Natural killer cell treated with Interleukin-12 subunit alpha and Interleukin-12 subunit beta and Interleukin-15 and Interleukin-18, amount 100 ng/mL, for 72 hours (primary cell): Measurements from ENCODE around the gene TRAPPC3L. TPM values are rescaled to one million over a fixed set of nuclear protein-coding genes. Genes with fewer than 3 reads are reported as not detected.

Experiments
- ATAC-seq, 2 donors: fragments of 150-1000 bp; cut with Tn5 transposase in 1 of 2; sonication (Bioruptor Pico), chemical (Tn5 transposase) in 1 of 2; 2 replicates each; pipeline ENCODE4 v1.10.0; 2021
- DNase-seq: peaks from one replicate; pipeline ENCODE4 v3.0.0; 2022; ENCODE audit warnings: low spot score
- H3K27ac Mint-ChIP-seq, 2 donors: 1 replicate in 1 of 2; 2 replicates in 1 of 2; pipeline ENCODE4 v1.8.0; 2022; ENCODE audit warnings: mixed read lengths in 2 of 2, mild to moderate bottlenecking in 1 of 2, moderate library complexity in 1 of 2
- H3K27me3 Mint-ChIP-seq, 2 donors: 1 replicate in 1 of 2; 2 replicates in 1 of 2; pipeline ENCODE4 v1.8.0; 2022; ENCODE audit warnings: mixed read lengths in 2 of 2
- H3K36me3 Mint-ChIP-seq: one replicate; pipeline ENCODE4 v1.8.0; 2022; ENCODE audit warnings: mixed read lengths
- H3K4me1 Mint-ChIP-seq, 2 donors: 1 replicate in 1 of 2; 2 replicates in 1 of 2; pipeline ENCODE4 v1.8.0; 2022; ENCODE audit warnings: low read depth in 2 of 2, mixed read lengths in 2 of 2, mild to moderate bottlenecking in 1 of 2
- H3K4me3 Mint-ChIP-seq: one replicate; pipeline ENCODE4 v1.8.0; 2022; ENCODE audit warnings: mixed read lengths
- H3K9me3 Mint-ChIP-seq: 2 replicates; pipeline ENCODE4 v1.8.0; 2022; ENCODE audit warnings: mixed read lengths
- total RNA-seq, 2 donors: library from RNA; stranded (reverse); gene quantifications; one replicate each; pipeline ENCODE4 v1.2.3, GENCODE V29; 2022

TRAPPC3L gene
- not detected for total RNA-seq

- no peaks in the 10 kb centered on the region for H3K36me3 Mint-ChIP-seq
- ATAC-seq, result no peak
- no peaks in the 10 kb centered on the region for H3K9me3 Mint-ChIP-seq
- no peak within 1 kb of the TSS for H3K27ac Mint-ChIP-seq
- H3K4me3 Mint-ChIP-seq, result no peak within 1 kb of the TSS
- no peaks in the 10 kb centered on the region for H3K4me1 Mint-ChIP-seq
- no peak for DNase-seq
- H3K27me3 Mint-ChIP-seq, result peaks cover 39 to 62% of the 10 kb centered on the region in 2 donors
These were observed at the start of gene TRAPPC3L for GRCh38 chr6:116545651-116546050. TSS of gene TRAPPC3L (minus strand) at chr6:116545684. CDS start at chr6:116545514, 170 bp downstream.

DNA sequence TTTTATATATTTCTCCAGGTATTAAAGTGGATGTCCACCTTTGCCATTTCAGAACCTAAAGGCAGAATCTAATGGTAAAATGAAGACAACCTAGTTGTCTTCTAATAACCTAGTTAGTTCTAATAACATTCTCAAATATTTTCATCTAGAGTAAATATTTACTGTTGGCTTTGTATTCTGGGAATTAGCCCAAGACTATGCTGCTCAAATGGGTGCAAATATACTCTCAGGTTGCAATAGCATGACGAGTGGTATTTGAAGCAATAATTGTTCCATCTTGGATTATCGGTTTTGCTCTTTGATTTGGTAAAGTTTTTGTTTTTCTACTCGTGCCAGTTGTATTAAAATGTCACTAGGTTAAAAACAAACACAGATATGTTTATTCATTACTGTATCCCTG is 49.8 kb upstream of the TRAPPC3L start:
- ATAC-seq (no peak), DNase-seq (no peak)
- Mint-ChIP-seq H3K4me1 (no peaks in the 10 kb centered on the region), H3K4me3 (no peak overlapping the region), H3K27me3 (no peaks in the 10 kb centered on the region), H3K27ac (no peak overlapping the region), H3K36me3 (peaks cover 13% of the 10 kb centered on the region), H3K9me3 (no peaks in the 10 kb centered on the region)

GRCh38 chr6:116586738-116587137 is 41.3 kb upstream of the TRAPPC3L start:
- peaks cover 0 to 3% of the 10 kb centered on the region in 2 donors for H3K4me1 Mint-ChIP-seq
- H3K27ac Mint-ChIP-seq, result no peak overlapping the region
- H3K27me3 Mint-ChIP-seq, result no peaks in the 10 kb centered on the region
- DNase-seq (no peak), ATAC-seq (no peak)
- no peak overlapping the region for H3K4me3 Mint-ChIP-seq
- peaks cover 29% of the 10 kb centered on the region for H3K36me3 Mint-ChIP-seq
- H3K9me3 Mint-ChIP-seq, result no peaks in the 10 kb centered on the region

- ATAC-seq (no peak), DNase-seq (no peak)
- H3K9me3 Mint-ChIP-seq, result no peaks in the 10 kb centered on the region
- no peak overlapping the region for H3K4me3 Mint-ChIP-seq
- peaks cover 24% of the 10 kb centered on the region for H3K36me3 Mint-ChIP-seq
- no peaks in the 10 kb centered on the region for H3K27me3 Mint-ChIP-seq
- no peak overlapping the region for H3K27ac Mint-ChIP-seq
- peaks cover 0 to 3% of the 10 kb centered on the region in 2 donors for H3K4me1 Mint-ChIP-seq
These were observed 40.8 kb upstream of the TRAPPC3L start for GRCh38 chr6:116586276-116586675.

- DNase-seq (no peak), ATAC-seq (no peak)
- peaks cover 23% of the 10 kb centered on the region for H3K36me3 Mint-ChIP-seq
- H3K4me3 Mint-ChIP-seq, result no peak overlapping the region
- H3K4me1 Mint-ChIP-seq, result peaks cover 16% of the 10 kb centered on the region in 2 donors
- no peak overlapping the region for H3K27ac Mint-ChIP-seq
- no peaks in the 10 kb centered on the region for H3K27me3 Mint-ChIP-seq
- no peaks in the 10 kb centered on the region for H3K9me3 Mint-ChIP-seq
These were observed 34.7 kb upstream of the TRAPPC3L start for GRCh38 chr6:116580198-116580597.

DNA sequence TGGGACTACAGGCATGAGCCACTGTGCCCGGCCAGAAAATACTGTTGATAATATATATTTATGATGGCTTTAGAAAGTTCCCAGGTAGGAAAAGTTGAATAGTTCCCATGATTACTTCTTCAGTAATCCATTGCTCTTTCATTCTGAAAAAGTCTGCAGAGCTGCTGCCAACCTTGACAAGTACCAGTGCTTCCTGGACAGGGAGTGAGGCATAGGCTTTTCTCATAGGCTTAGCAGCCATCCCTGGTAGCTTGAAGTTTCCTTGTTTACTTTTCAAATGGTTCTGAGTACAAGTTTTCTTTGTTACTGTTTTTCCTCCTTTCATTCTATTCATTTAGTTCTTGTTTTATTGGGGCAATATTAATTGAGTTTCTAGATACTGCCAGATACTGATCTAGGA is 33.7 kb upstream of the TRAPPC3L start:
- peaks cover 23% of the 10 kb centered on the region for H3K36me3 Mint-ChIP-seq
- H3K4me3 Mint-ChIP-seq, result no peak overlapping the region
- peaks cover 21% of the 10 kb centered on the region in 2 donors for H3K4me1 Mint-ChIP-seq
- no peaks in the 10 kb centered on the region for H3K9me3 Mint-ChIP-seq
- DNase-seq, result no peak
- H3K27ac Mint-ChIP-seq, result no peak overlapping the region
- no peaks in the 10 kb centered on the region for H3K27me3 Mint-ChIP-seq
- no peak for ATAC-seq

DNA sequence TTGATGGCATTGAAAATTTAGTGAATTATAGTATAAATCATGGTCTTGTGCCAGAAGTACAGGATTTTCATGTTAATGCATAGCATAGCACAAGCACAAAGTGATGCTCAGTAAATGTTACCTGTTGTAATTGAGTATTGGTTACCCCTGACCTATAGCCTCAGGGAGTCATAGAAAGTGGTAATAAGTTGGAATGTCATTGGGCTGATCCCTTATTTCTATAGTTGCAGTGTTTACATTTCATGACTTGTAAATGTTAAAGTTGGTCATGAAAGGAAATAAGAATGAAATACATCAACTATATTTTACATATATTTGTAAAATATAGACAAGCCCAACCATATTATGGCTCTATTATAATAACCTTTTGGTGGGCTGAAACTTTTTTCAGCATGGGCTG is 32.9 kb upstream of the TRAPPC3L start:
- no peak overlapping the region for H3K4me3 Mint-ChIP-seq
- DNase-seq, result no peak
- no peaks in the 10 kb centered on the region for H3K9me3 Mint-ChIP-seq
- H3K27me3 Mint-ChIP-seq, result no peaks in the 10 kb centered on the region
- H3K4me1 Mint-ChIP-seq, result peaks cover 24 to 29% of the 10 kb centered on the region in 2 donors
- H3K27ac Mint-ChIP-seq, result no peak overlapping the region
- no peak for ATAC-seq
- H3K36me3 Mint-ChIP-seq, result peaks cover 27% of the 10 kb centered on the region

- Mint-ChIP-seq H3K27ac (no peak overlapping the region), H3K36me3 (peaks cover 22% of the 10 kb centered on the region)
These were observed 32.0 kb upstream of the TRAPPC3L start for GRCh38 chr6:116577486-116577885.

DNA sequence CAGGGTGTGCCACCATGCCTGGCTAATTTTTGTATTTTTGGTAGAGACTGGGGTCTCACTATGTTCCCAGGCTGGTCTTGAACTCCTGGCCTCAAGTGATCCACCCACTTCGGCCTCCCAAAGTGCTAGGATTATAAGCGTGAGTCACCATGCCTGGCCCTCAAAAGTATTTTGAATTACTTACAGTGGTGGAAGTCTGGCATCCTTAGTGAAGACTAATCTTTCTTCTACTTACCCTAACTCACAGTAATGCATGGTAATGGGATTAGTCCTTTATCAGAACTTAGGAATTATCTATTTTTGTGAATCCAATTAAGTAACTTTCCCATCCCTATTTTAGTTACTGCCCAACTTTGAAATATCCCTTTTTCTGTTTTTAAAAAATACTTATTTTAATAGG is 29.7 kb upstream of the TRAPPC3L start:
- Mint-ChIP-seq H3K9me3 (no peaks in the 10 kb centered on the region), H3K4me3 (no peak overlapping the region), H3K27ac (no peak overlapping the region), H3K36me3 (peaks cover 20% of the 10 kb centered on the region), H3K27me3 (no peaks in the 10 kb centered on the region), H3K4me1 (peaks cover 37 to 53% of the 10 kb centered on the region in 2 donors)
- DNase-seq, result no peak
- ATAC-seq, result no peak

More at GRCh38 chr6:116577486-116577885, 32.0 kb upstream of the TRAPPC3L start:
- ATAC-seq (no peak), DNase-seq (no peak)
- Mint-ChIP-seq H3K27me3 (no peaks in the 10 kb centered on the region), H3K9me3 (no peaks in the 10 kb centered on the region), H3K4me3 (no peak overlapping the region), H3K4me1 (peaks cover 28 to 38% of the 10 kb centered on the region in 2 donors)

GRCh38 chr6:116572162-116572561 is 26.7 kb upstream of the TRAPPC3L start:
- Mint-ChIP-seq H3K27me3 (peaks cover 0 to 4% of the 10 kb centered on the region in 2 donors), H3K9me3 (no peaks in the 10 kb centered on the region), H3K4me3 (peak overlapping the region; percentile 100), H3K36me3 (peaks cover 13% of the 10 kb centered on the region), H3K27ac (peak overlapping the region; percentile 97 to 100), H3K4me1 (peaks cover 33 to 53% of the 10 kb centered on the region in 2 donors)
- no peak for ATAC-seq
- DNase-seq, result no peak

DNA sequence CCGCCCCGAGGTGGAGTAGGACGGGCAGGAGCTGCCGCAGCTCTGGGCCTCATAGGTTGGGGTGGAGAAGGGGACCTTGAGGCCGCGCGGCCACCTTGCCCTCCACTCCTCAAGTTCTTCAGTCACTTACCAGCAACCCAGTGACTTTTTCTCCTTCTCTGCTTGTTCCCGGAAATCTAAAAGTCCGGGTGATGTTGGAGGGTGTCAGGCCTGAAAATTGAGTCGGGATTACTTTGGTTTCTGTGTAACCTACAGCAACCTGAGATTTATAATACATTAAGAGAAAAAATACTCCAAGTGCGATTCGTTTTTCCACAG is 26.2 kb upstream of the TRAPPC3L start:
- peak overlapping the region; percentile 100 for H3K4me3 Mint-ChIP-seq

GRCh38 chr6:116570856-116571682 is 25.6 kb upstream of the TRAPPC3L start, which contains the start of gene RWDD1:
TSS of gene RWDD1 (plus strand) at chr6:116571504. CDS start at chr6:116571583, 79 bp downstream.
- peak within 1 kb of the TSS; percentile 97 to 100 for H3K27ac Mint-ChIP-seq
- H3K4me3 Mint-ChIP-seq, result peak within 1 kb of the TSS; percentile 100
- H3K36me3 Mint-ChIP-seq, result peaks cover 5% of the 10 kb centered on the region
- peak; percentile 98 to 99 for ATAC-seq
- H3K9me3 Mint-ChIP-seq, result no peaks in the 10 kb centered on the region
- H3K27me3 Mint-ChIP-seq, result peaks cover 0 to 4% of the 10 kb centered on the region in 2 donors
- H3K4me1 Mint-ChIP-seq, result peaks cover 27 to 47% of the 10 kb centered on the region in 2 donors
- peak; percentile 99 for DNase-seq

More for the DNA sequence above, 26.2 kb upstream of the TRAPPC3L start:
- H3K36me3 Mint-ChIP-seq, result peaks cover 11% of the 10 kb centered on the region
- DNase-seq (no peak), ATAC-seq (no peak)
- H3K27me3 Mint-ChIP-seq, result peaks cover 0 to 4% of the 10 kb centered on the region in 2 donors
- no peaks in the 10 kb centered on the region for H3K9me3 Mint-ChIP-seq
- H3K27ac Mint-ChIP-seq, result peak overlapping the region; percentile 97 to 100
- peaks cover 33 to 53% of the 10 kb centered on the region in 2 donors for H3K4me1 Mint-ChIP-seq

- peaks cover 22 to 42% of the 10 kb centered on the region in 2 donors for H3K4me1 Mint-ChIP-seq
- ATAC-seq, result no peak
- peaks cover 5 to 12% of the 10 kb centered on the region in 2 donors for H3K27me3 Mint-ChIP-seq
- H3K36me3 Mint-ChIP-seq, result peaks cover 3% of the 10 kb centered on the region
- DNase-seq, result no peak
- H3K27ac Mint-ChIP-seq, result peak overlapping the region in 1 of 2 donors; percentile 100
- H3K4me3 Mint-ChIP-seq, result peak overlapping the region; percentile 36
- H3K9me3 Mint-ChIP-seq, result no peaks in the 10 kb centered on the region
These were observed 23.6 kb upstream of the TRAPPC3L start for GRCh38 chr6:116568821-116569755.
